Stomach (tissue), 9 donors: ENCODE results near the gene SLC9A4. TPM values are rescaled to one million over a fixed set of nuclear protein-coding genes. Genes with fewer than 3 reads are reported as not detected.

Experiments used
- DNase-seq, 2 donors: peaks; one replicate each; pipeline versions ENCODE4 v3.0.0 to v3.0.0-alpha.2; 2013 to 2019
- H3K27ac ChIP-seq, 5 donors: fragments of 200-600 bp in 4 of 5; sonication (generic) in 4 of 5; one replicate each; pipeline ENCODE4 v1.5.1; 2013 to 2019; ENCODE audit warnings: mild to moderate bottlenecking in 1 of 5, moderate library complexity in 1 of 5
- H3K27me3 ChIP-seq, 3 donors: fragments of 200-600 bp; sonication (generic); one replicate each; pipeline ENCODE4 v1.5.1; 2017 to 2019; ENCODE audit warnings: mixed run types in 1 of 3
- H3K36me3 ChIP-seq, 4 donors: fragments of 200-600 bp; sonication (generic); 1 replicate in 3 of 4; 2 replicates in 1 of 4; pipeline ENCODE4 v1.5.1; 2016 to 2019
- H3K4me1 ChIP-seq, 4 donors: fragments of 200-600 bp; sonication (generic); one replicate each; pipeline ENCODE4 v1.5.1; 2016 to 2019
- H3K4me3 ChIP-seq, 4 donors: fragments of 200-600 bp; sonication (generic) in 3 of 4; one replicate each; pipeline ENCODE4 v1.5.1; 2016 to 2019; ENCODE audit warnings: mild to moderate bottlenecking in 1 of 4
- H3K9me3 ChIP-seq, 4 donors: fragments of 200-600 bp; sonication (generic); one replicate each; pipeline ENCODE4 v1.5.1; 2016 to 2019
- EP300 ChIP-seq: sonication (generic); formaldehyde crosslinking; IDR thresholded peaks from one replicate; pipeline ENCODE4 v1.6.1; 2017; ENCODE audit warnings: antibody characterized with exemption
- POLR2A ChIP-seq, 4 donors: fragments of 450-650 bp; IDR thresholded peaks; one replicate each; pipeline ENCODE4 v1.6.1; 2016; ENCODE audit warnings: antibody characterized with exemption in 4 of 4, control low read depth in 2 of 4, mild to moderate bottlenecking in 1 of 4, moderate library complexity in 1 of 4
- POLR2AphosphoS5 ChIP-seq, 3 donors: sonication (generic); formaldehyde crosslinking; IDR thresholded peaks; one replicate each; pipeline ENCODE4 v1.6.1; 2016; ENCODE audit warnings: antibody characterized with exemption in 3 of 3
- WGBS, 5 donors: extraction: QIAGEN DNeasy Blood & Tissue Kit in 3 of 5; methylation state at CpG; one replicate each; pipeline versions ENCODE4 v1.1.5 to v1.1.7; 2013 to 2018; 5-methylcytosine and 5-hydroxymethylcytosine counted together
- intact Hi-C: fragments of 100-400 bp; cut with DNase I; formaldehyde crosslinking; loops from one replicate; pipeline ENCODE4 v1.15.1; 2023; ENCODE audit warnings: low total_unique reads
- polyA plus RNA-seq, 3 donors: library from polyadenylated mRNA; stranded (reverse); fragments of 200-250 nt; gene quantifications; one replicate each; pipeline ENCODE4 v1.2.3, GENCODE V29; 2013
- total RNA-seq, 5 donors: library from RNA; depleted of rRNA; stranded (reverse); fragments of >200 nt; gene quantifications; one replicate each; pipeline versions ENCODE4 v1.1.0 to v1.2.3, GENCODE V29; 2014 to 2016
- TF ChIP-seq, protein P1 (sequence below), 7 experiments: fragments of 450-650 bp in 4 of 7; fragments of 200-600 bp in 3 of 7; sonication (generic) in 3 of 7; IDR thresholded peaks; one replicate each; pipeline ENCODE4 v1.5.1; 2016 to 2019; ENCODE audit warnings: antibody characterized with exemption in 7 of 7, control low read depth in 2 of 7, mild to moderate bottlenecking in 1 of 7
- donor health status: healthy with polysubstance abuse.
- donor health status: Bipolar disorder and iron deficiency.
- donor health status: healthy.

SLC9A4 gene
- total and polyA plus RNA-seq, 8 donors: 4.7 to 143 (median 92.4) TPM; not detected in 1

DNA sequence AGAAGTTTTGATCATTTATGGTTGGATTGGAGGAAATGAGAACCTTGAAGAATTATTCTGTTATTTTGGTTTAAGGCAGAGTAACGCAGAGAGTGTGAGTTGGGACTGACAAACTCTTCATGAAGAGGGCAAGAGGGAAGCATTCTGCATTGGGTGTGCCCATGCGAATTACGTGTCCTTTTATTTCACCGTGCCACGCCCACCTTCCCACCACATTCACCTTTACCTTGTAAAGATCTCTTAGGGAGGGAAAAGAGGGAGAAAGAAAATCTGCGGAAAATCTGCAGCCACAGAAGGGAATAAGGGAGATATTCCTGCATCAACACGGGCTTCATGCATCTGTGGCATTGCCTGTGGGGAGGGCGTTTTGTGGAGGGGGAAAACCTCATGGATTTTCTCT lies 31.8 kb downstream of the SLC9A4 start:
- TF ChIP-seq POLR2A (IDR thresholded peaks at IDR 0.05): no peak
- TF ChIP-seq, protein P1, sequence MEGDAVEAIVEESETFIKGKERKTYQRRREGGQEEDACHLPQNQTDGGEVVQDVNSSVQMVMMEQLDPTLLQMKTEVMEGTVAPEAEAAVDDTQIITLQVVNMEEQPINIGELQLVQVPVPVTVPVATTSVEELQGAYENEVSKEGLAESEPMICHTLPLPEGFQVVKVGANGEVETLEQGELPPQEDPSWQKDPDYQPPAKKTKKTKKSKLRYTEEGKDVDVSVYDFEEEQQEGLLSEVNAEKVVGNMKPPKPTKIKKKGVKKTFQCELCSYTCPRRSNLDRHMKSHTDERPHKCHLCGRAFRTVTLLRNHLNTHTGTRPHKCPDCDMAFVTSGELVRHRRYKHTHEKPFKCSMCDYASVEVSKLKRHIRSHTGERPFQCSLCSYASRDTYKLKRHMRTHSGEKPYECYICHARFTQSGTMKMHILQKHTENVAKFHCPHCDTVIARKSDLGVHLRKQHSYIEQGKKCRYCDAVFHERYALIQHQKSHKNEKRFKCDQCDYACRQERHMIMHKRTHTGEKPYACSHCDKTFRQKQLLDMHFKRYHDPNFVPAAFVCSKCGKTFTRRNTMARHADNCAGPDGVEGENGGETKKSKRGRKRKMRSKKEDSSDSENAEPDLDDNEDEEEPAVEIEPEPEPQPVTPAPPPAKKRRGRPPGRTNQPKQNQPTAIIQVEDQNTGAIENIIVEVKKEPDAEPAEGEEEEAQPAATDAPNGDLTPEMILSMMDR (IDR thresholded peaks at IDR 0.05): no peak
- TF ChIP-seq EP300: no peak
- no peak for TF ChIP-seq POLR2AphosphoS5 (IDR thresholded peaks at IDR 0.05)
- no peak overlapping the region for H3K27ac ChIP-seq
- 35 to 70% (median 42%) methylated on average over 8 of the region's 8 CpGs for WGBS, 5 donors
- H3K9me3 ChIP-seq: no peaks in the 10 kb centered on the region
- peaks cover 11 to 25% (median 20%) of the 10 kb centered on the region in 4 donors for H3K4me1 ChIP-seq
- no peaks in the 10 kb centered on the region for H3K27me3 ChIP-seq
- H3K36me3 ChIP-seq: peaks cover 0 to 5% (median 1%) of the 10 kb centered on the region in 4 donors
- no peak overlapping the region for H3K4me3 ChIP-seq
- intact Hi-C loops: no loop called here
- peak; percentile 50 to 54 for DNase-seq

DNA sequence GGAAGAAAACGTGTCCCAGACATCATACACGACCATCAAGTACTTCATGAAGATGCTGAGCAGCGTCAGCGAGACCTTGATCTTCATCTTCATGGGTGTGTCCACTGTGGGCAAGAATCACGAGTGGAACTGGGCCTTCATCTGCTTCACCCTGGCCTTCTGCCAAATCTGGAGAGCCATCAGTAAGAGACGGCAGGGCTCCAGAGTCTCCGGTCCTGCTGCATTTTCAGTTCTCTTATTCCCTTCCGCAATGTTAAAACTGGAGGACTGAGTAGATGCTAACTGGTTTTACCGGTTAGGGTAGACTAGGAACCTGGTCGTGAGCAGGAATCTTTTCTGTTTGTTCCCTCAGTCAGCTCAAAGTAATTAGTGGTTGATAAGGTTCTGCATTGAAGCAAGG lies 32.3 kb downstream of the SLC9A4 start:
- TF ChIP-seq POLR2AphosphoS5 (IDR thresholded peaks at IDR 0.05): no peak
- TF ChIP-seq POLR2A (IDR thresholded peaks at IDR 0.05): no peak
- TF ChIP-seq, protein P1 (IDR thresholded peaks at IDR 0.05): no peak
- no peak for TF ChIP-seq EP300

DNA sequence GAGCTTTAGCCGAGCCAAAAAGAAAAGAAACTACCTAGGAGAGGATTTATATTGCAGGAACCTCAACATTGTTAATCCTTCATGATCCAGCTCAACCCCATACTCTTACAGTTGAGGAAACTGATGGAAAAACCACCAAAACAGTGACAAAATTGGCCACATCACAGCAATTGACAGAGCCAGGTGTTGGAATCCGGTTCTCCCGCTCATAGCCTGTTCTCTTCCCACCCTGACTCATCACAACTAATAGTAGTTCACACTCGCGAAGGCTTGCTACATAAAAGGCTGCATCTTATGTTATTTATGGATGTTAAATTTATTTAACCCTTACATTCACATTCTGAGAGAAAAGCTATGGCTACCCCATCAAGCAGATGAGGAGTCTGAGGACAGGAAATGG lies 33.7 kb downstream of the SLC9A4 start:
- no peak for DNase-seq
- Histone ChIP-seq H3K27ac (peak overlapping the region in 1 of 5 donors; percentile 18), H3K4me1 (peaks cover 11 to 34% (median 14%) of the 10 kb centered on the region in 4 donors), H3K27me3 (no peaks in the 10 kb centered on the region), H3K36me3 (peaks cover 0 to 5% (median 1%) of the 10 kb centered on the region in 4 donors), H3K4me3 (no peak overlapping the region), H3K9me3 (no peaks in the 10 kb centered on the region)
- TF ChIP-seq, protein P1 (IDR thresholded peaks at IDR 0.05): no peak
- TF ChIP-seq POLR2A (IDR thresholded peaks at IDR 0.05) (no peak), POLR2AphosphoS5 (IDR thresholded peaks at IDR 0.05) (no peak), EP300 (no peak)
- 67 to 76% (median 72%) methylated on average over 5 of the region's 5 CpGs for WGBS, 5 donors
- intact Hi-C loops: no loop called here

More for the DNA sequence above, 32.3 kb downstream of the SLC9A4 start:
- Histone ChIP-seq H3K4me1 (peaks cover 11 to 25% (median 17%) of the 10 kb centered on the region in 4 donors), H3K27ac (no peak overlapping the region), H3K4me3 (no peak overlapping the region), H3K27me3 (no peaks in the 10 kb centered on the region), H3K9me3 (no peaks in the 10 kb centered on the region), H3K36me3 (peaks cover 0 to 5% (median 1%) of the 10 kb centered on the region in 4 donors)
- DNase-seq: peak; percentile 74 to 91
- 25 to 58% (median 32%) methylated on average over 10 of the region's 10 CpGs for WGBS, 5 donors
- intact Hi-C loops: no loop called here

DNA sequence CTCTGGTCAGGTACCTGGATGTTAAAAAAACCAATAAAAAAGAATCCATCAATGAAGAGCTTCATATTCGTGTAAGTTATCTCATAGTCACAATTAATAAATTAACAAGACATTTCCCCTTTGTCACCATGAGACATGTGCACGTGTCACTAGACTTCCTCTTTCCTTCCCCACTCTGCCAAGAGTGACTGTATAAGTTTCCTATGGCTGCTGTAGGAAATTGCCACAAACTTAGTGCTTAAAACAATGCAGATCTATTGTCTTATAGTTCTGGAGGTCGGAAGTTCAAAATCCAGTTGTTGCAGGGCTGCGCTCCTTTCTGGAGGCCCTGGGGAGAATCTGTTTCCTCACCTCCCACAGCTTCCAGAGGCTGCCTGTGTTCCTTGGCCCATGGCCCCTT lies 35.8 kb downstream of the SLC9A4 start:
- peak overlapping the region in 2 of 5 donors; percentile 53 to 66 for H3K27ac ChIP-seq
- no peaks in the 10 kb centered on the region for H3K9me3 ChIP-seq
- intact Hi-C loops: no loop called here
- TF ChIP-seq EP300 (no peak), POLR2AphosphoS5 (IDR thresholded peaks at IDR 0.05) (no peak)
- TF ChIP-seq, protein P1 (IDR thresholded peaks at IDR 0.05): no peak
- peaks cover 0 to 5% (median 1%) of the 10 kb centered on the region in 4 donors for H3K36me3 ChIP-seq
- no peak for DNase-seq
- H3K4me1 ChIP-seq: peaks cover 0 to 39% (median 9%) of the 10 kb centered on the region in 4 donors
- WGBS, 5 donors: 57 to 60% (median 58%) methylated on average over 4 of the region's 4 CpGs
- H3K4me3 ChIP-seq: no peak overlapping the region
- H3K27me3 ChIP-seq: no peaks in the 10 kb centered on the region
